HL-60/S4 treated with retinoic acid at 250 ng/mL for 4 days and 3 days (cell line): ENCODE results near the gene CAPZB.

Source experiments
- in situ Hi-C: fragments of 300-500 bp; cut with MboI; formaldehyde crosslinking; loops from 2 replicates; pipeline ENCODE4 v1.7.0; 2022; ENCODE audit warnings: low sequenced_read_pairs

Gene CAPZB

GRCh38 chr1:19336543-19336942, 148.8 kb downstream of the CAPZB start:
- in situ Hi-C loops = no loop called here

- in situ Hi-C loops = no loop called here
Observed at GRCh38 chr1:19333587-19334354, 151.6 kb downstream of the CAPZB start.

DNA sequence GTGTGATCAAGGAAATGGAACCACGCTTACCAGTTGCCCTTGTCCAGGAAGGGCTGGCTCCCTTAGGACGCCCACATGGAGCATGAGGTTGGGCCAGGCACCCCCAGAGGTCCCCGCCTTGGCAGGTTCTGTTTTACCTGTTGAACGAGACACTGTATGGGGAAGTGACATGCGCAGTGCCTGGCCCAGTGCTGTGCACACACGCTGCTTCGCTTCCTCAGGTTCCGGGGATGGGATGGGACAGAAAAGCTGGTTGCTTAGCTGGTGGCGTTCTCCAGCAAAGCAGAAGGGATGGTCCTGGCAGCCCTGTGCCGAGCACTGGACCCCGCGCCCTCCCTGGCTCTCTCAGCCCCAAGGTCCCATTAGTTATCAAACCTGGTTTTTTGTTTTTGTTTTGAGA, 152.5 kb downstream of the CAPZB start:
- in situ Hi-C loops = no loop called here

GRCh38 chr1:19331262-19331878, 154.0 kb downstream of the CAPZB start:
- in situ Hi-C loops = no loop called here

DNA sequence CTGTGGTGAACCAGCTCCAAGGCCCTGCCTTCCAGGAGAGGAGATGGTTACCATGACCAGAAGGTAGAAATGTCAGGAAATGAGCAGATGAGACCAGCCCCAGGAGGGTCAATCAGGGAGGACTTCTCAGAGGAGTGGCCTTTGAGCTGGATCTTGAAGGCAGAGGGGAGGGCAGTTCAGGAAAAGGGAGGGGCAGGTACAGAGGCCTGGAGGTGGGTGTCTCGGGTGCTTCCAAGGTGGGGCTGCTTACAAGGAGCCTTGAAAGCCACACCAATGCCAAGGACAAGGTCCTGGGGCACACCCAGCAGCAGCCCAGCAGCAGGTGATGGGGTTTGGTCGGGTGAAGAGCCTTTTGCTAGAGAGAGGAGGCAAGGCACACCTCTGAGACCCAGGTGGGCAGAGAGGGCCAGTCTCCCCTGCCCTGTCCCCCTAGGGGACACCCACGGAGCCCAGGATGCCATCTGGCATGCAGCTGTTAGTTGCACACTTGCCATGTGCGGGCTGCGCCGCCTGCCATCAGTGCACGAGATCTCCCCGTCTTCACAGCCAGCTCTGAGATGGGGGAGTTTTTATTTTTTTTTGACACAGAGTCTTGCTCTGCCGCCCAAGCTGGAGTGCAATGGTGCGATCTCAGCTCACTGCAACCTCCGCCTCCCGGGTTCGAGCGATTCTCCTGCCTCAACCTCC, 154.7 kb downstream of the CAPZB start:
- in situ Hi-C loops = no loop called here

DNA sequence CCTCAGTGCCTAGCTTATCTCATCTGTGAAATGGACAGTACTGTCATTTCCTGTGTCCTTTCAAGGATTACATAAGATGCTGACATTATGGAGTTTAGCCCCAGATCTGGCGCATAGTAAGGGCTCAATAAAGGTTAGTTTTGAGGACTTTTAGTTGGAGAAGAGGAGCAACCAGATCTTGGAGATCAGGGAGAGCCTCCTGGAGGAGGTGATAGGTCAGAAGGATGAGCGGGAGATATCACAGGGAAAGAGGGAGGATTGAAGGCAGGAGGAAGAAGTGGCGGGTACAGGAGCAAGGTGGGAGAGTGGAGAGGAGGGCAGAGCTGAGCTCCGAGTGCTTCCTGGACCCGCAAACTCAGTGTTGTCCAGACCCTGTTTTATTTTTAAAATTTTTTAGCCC, 155.7 kb downstream of the CAPZB start:
- in situ Hi-C loops = no loop called here

- in situ Hi-C loops = no loop called here
Observed at GRCh38 chr1:19329188-19329587, 156.2 kb downstream of the CAPZB start.

GRCh38 chr1:19328486-19328885, 156.9 kb downstream of the CAPZB start:
- in situ Hi-C loops = no loop called here

DNA sequence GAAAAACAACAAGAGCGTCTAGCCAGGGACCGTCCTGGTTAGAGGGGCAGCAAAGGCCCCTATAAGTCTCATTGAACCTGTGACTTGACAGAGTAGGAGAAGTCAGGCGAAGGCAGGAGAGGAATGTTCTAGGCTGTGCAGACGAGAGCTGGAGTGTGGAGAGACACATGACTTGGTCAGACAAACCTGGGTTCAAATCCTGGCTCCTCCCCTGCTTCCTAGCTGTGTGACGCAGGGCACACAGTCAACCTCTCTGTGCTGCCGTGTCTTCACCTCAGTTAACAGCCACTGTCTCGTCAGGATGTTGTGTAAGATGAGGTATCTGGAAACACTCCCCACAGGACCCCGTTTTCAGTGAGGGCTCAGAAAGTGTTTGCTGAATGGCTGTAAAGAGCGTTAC, 157.6 kb downstream of the CAPZB start:
- in situ Hi-C loops = no loop called here

DNA sequence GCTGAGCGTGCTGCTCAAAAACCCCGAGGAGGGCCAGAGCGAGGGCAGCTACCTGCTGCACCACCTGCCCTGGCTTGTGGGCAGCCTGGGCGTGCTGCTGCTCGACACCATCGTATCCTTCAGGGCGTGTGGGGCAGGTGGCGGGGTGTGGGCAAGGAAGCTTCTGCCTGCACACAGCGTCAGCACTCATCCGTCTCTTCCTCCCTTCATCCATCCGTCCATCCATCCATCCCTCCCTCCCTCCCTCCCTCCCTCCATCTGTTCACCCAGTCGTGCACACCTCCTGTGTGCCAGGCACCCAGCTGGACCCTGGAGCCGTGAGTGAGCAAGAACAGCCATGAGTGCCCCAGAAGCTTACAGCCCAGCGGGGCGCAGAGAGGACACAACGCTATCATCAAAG, 158.0 kb downstream of the CAPZB start:
- in situ Hi-C loops = no loop called here

- in situ Hi-C loops = no loop called here
Observed at GRCh38 chr1:19326748-19327065, 158.6 kb downstream of the CAPZB start.

GRCh38 chr1:19325958-19326747, 159.2 kb downstream of the CAPZB start:
- in situ Hi-C loops = no loop called here

DNA sequence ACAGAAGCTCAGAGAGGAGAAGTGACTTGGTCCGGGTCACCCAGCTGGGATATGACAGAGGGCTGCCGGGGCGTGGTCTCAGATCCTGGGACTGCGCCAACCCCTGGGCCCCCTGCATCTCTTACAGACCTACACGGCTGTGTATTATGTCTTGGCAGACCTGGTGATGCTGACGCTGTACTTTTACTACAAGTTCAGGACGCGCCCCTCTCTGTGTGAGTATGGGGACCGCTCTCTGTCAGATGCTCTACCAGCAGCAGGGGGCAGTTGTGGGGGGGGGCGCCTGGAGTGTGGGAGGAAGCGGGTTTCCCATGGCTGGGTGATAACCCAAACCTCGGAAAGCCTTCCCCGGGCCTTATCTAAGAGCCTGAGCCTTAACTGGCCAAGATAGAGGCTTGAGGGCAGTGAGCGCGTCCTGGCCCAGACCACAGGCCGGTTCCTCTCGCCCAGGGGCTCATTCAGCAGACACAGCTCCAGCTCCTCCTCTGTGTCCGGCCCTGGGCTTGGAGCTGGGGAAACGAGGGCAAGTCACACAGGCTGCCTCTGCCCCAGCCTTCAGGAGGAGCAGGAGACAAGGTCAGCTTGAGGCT, 159.9 kb downstream of the CAPZB start:
- in situ Hi-C loops = no loop called here

DNA sequence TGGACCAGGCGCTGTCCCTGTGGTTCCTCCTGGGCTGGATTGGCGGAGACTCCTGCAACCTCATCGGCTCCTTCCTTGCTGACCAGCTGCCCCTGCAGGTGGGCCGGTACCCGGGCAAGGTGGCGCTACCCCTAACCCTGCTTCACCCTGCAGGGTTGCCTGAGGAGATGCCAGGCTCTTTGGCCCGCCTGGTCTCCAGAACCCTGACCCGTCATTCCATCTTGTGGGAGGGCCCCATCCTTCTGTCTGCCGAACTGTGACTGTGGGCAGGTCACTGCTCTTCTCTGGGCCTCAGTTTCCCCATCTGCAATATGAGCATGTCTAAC, 160.7 kb downstream of the CAPZB start:
- in situ Hi-C loops = no loop called here

- in situ Hi-C loops = no loop called here
Observed at GRCh38 chr1:19323987-19324664, 161.2 kb downstream of the CAPZB start.

DNA sequence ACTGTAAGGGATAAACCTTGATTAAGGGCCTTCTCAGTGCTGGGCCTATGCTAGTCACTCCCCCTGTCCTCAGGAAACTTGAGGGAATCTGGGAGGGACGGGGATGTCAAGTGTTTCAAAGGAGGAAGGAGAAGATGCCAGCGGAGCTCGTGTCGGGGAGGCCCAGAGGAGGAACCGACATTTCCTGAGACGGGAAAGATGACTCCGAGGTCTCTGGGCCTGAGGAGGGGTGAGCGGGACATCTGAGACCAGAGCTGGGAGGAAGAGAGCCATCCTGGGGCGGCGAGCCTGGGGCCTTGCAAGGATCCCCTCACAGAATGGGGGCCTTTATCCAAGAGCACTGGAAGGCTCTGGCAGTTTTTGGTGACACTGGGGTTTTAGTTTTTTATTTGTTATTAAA, 162.9 kb downstream of the CAPZB start:
- in situ Hi-C loops = no loop called here

DNA sequence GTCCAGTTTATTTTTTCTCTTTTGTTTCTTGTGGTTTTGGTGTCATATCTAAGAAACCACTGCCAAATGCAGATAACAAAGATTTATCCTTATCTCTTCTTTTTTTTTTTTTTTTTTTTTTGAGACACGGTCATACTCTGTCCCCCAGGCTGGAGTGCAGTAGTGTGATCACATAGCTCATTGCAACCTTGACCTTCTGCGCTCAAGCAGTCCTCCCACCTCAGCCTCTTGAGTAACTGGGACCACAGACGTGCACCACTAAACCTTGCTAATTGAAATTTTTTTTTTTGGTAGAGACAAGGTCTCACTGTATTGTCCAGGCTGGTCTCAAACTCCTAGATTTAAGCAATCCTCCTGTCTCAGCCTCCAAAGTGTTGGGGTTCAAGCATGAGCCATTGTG, 164.3 kb downstream of the CAPZB start:
- in situ Hi-C loops = no loop called here

DNA sequence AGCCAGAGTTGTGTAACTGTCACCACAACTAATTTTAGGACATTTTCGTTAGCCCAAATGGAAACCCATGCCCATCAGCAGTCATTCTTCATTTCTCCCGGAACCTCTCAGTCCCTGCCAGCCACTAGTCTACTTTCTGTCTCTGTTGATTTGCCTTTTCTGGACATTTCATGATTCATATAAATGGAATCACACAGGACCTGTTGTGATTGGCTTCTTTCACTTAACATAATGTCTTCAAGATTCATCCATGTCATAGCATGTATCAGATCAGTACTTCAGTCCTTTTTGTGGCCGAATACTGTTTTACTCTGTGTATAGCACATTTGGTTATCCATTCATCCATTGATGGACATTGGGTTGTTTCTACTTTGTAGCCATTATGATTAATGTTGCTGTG, 166.1 kb downstream of the CAPZB start:
- in situ Hi-C loops = no loop called here

DNA sequence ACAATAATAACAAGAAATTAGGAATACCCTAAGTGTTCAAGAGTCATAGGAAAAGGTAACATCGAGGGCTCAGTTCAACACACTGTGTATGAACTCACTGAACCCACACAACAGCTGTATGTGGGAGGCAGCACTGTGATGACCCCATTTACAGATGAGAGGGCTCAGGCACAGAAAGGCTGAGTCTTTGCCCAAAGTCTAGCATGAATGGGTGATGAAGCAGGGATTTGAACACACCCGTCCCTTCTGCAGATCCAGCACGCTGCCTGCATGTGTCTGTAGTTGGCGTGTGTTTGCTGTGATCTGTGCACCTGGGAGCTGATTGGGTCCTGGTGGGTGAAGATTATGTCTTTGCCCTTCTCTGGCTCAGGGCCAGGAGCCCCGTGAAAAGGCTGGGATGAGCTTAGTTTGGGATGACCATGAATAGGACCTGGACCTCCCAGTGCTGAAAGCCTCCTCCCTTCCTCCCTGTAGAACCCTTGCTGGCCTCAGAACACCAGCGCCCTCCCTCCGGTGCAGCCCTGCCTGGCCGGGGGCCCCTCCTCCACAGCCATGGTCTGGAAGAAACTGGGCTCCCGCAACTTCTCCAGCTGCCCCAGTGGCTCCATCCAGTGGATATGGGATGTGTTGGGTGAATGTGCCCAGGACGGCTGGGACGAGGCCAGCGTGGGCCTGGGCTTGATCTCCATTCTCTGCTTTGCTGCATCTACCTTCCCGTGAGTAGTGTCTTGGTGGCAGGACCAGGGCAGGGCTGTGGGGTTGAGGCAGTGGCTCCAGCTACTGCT, 168.0 kb downstream of the CAPZB start:
- in situ Hi-C loops = no loop called here
